Endothelial cell (in vitro differentiated cells): Measurements from ENCODE around the gene USH2A. TPM values are rescaled to one million over a fixed set of nuclear protein-coding genes. Genes with fewer than 3 reads are reported as not detected.

Source experiments
- DNase-seq: peaks from one replicate; pipeline ENCODE4 v3.0.0; 2021; ENCODE audit warnings: low spot score
- H3K27ac Mint-ChIP-seq: one replicate; pipeline ENCODE4 v1.8.0; 2021; ENCODE audit warnings: mixed read lengths, inconsistent platforms; ENCODE audit not compliant: unreplicated experiment
- H3K27me3 Mint-ChIP-seq: one replicate; pipeline ENCODE4 v1.8.0; 2021; ENCODE audit warnings: mild to moderate bottlenecking, moderate library complexity, mixed read lengths, inconsistent platforms; ENCODE audit not compliant: unreplicated experiment
- H3K36me3 Mint-ChIP-seq: one replicate; pipeline ENCODE4 v1.8.0; 2021; ENCODE audit warnings: mild to moderate bottlenecking, low read depth, mixed read lengths, inconsistent platforms; ENCODE audit not compliant: unreplicated experiment
- H3K4me1 Mint-ChIP-seq: one replicate; pipeline ENCODE4 v1.8.0; 2021; ENCODE audit warnings: mild to moderate bottlenecking, mixed read lengths, inconsistent platforms; ENCODE audit not compliant: unreplicated experiment
- H3K4me3 Mint-ChIP-seq: one replicate; pipeline ENCODE4 v1.8.0; 2021; ENCODE audit warnings: mild to moderate bottlenecking, mixed read lengths, inconsistent platforms; ENCODE audit not compliant: unreplicated experiment
- H3K9me3 Mint-ChIP-seq: one replicate; pipeline ENCODE4 v1.8.0; 2021; ENCODE audit warnings: mixed read lengths, inconsistent platforms; ENCODE audit not compliant: unreplicated experiment
- CTCF ChIP-seq: fragments of 200-600 bp; sonication (generic); IDR thresholded peaks from one replicate; pipeline ENCODE4 v1.5.0; 2021; ENCODE audit warnings: antibody characterized with exemption; ENCODE audit not compliant: unreplicated experiment
- total RNA-seq: library from RNA; stranded (reverse); fragmentation: NEBNext Ultra II Directional; extraction: Animal tissue kit (Norgen Biotek cat#: 25700); gene quantifications from one replicate; pipeline ENCODE4 v1.2.1, GENCODE V29; 2021; ENCODE audit not compliant: unreplicated experiment

The USH2A gene
- total RNA-seq, 1 donor from 2014 or later: not detected

DNA sequence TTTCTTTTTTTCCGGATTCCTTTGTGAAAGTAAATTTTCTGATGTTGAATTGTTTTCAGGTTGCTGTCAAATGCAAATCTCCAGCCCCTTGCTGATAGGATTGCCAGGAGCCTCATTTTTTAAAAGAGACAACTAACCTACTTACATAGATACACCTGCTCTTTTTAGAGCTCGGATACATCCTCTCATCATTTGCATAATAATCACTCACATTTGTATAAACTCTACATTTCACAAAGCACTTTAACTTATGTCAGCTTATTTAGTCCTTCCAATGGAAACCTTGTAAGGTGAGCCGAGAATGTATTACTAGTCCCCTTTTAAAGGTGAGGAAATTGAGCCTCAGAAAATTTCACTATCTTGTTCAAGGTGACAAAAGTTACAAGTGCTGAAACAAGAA lies 771.4 kb downstream of the USH2A start:
- H3K36me3 Mint-ChIP-seq: no peaks in the 10 kb centered on the region
- H3K4me3 Mint-ChIP-seq: no peak overlapping the region
- no peak for DNase-seq
- H3K27ac Mint-ChIP-seq: no peak overlapping the region
- H3K27me3 Mint-ChIP-seq: no peaks in the 10 kb centered on the region
- H3K9me3 Mint-ChIP-seq: no peaks in the 10 kb centered on the region
- no peaks in the 10 kb centered on the region for H3K4me1 Mint-ChIP-seq
- TF ChIP-seq CTCF: no peak

GRCh38 chr1:215650446-215651149 lies 772.6 kb downstream of the USH2A start:
- Mint-ChIP-seq H3K36me3 (no peaks in the 10 kb centered on the region), H3K4me3 (no peak overlapping the region), H3K27ac (no peak overlapping the region), H3K27me3 (no peaks in the 10 kb centered on the region), H3K4me1 (no peaks in the 10 kb centered on the region), H3K9me3 (no peaks in the 10 kb centered on the region)
- DNase-seq: no peak
- TF ChIP-seq CTCF: no peak

DNA sequence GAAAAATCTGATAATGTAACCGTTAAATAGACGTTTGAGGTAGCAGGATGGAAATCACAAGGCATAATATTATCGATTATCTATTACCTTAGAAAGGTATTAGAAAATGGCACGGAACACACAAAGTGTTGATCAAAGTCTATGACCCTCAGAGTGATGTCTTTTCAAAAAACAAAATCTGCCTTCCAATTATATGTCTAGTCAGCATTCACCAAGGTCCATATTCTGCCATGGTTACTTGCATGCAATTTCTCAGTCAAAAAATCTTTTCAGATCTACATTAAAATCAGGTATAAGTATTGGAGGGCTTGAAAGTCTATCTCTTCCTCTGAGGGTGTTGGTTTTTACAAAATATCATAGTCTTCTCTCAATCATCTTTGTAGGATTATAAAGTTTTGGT lies 774.3 kb downstream of the USH2A start:
- TF ChIP-seq CTCF: no peak
- H3K36me3 Mint-ChIP-seq: no peaks in the 10 kb centered on the region

DNA sequence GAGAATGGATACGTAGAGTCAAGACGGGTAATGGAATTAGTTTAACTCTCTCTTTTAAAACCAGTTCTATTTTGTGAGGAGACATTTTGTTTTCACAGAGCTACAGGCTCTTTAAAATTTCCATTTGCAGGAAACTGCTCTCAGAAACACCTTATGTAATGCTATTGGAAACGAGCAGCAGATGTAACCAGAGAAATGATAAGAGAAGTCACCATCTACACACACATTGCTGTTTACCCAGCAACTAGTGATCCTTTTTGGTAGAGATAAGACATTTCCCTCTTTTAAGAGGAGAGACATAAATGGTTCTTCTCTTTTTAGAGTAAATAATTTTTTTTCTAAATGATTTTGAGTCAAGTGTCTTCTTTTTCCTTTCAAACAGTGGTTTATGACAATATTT lies 775.5 kb downstream of the USH2A start:
- no peak for DNase-seq
- H3K4me3 Mint-ChIP-seq: no peak overlapping the region
- no peaks in the 10 kb centered on the region for H3K27me3 Mint-ChIP-seq
- no peaks in the 10 kb centered on the region for H3K9me3 Mint-ChIP-seq
- no peak overlapping the region for H3K27ac Mint-ChIP-seq
- no peaks in the 10 kb centered on the region for H3K36me3 Mint-ChIP-seq
- H3K4me1 Mint-ChIP-seq: no peaks in the 10 kb centered on the region
- TF ChIP-seq CTCF: no peak

More for the DNA sequence above, 774.3 kb downstream of the USH2A start:
- DNase-seq: no peak
- H3K9me3 Mint-ChIP-seq: no peaks in the 10 kb centered on the region
- no peak overlapping the region for H3K27ac Mint-ChIP-seq
- H3K4me1 Mint-ChIP-seq: no peaks in the 10 kb centered on the region
- H3K27me3 Mint-ChIP-seq: no peaks in the 10 kb centered on the region
- no peak overlapping the region for H3K4me3 Mint-ChIP-seq

DNA sequence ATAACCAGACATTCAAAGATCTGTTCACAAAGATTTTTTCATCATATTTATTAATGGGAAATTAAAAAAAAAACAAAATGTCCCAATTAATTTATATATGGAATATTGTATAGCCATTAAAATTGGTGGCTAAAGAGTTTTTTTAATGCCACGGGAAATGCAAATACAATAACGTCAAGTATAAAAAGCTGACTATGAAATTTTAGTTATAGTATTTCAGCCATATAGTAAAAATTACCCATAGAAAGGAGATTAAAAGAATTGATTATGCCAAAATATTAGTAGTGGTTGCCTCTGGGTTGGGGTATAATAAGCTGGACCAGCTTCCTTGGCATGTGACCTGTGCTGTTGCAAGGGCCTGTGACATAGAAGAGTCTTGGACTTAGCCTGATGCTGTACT lies 777.4 kb downstream of the USH2A start:
- Mint-ChIP-seq H3K9me3 (no peaks in the 10 kb centered on the region), H3K36me3 (no peaks in the 10 kb centered on the region), H3K27me3 (no peaks in the 10 kb centered on the region), H3K27ac (no peak overlapping the region), H3K4me3 (no peak overlapping the region), H3K4me1 (no peaks in the 10 kb centered on the region)
- no peak for TF ChIP-seq CTCF
- no peak for DNase-seq
